Stimulated activated CD4-positive, alpha-beta T cell treated with anti-CD3 and anti-CD28 coated beads, Interleukin-15, amount 100 ng/mL, for 48 hours (primary cell): Measurements from ENCODE around the gene TMEM208.
A peak's percentile ranks its signal among the peaks of the same experiment; 100 is the strongest.

Experiments used
- DNase-seq, 2 donors: peaks; one replicate each; pipeline ENCODE4 v3.0.0-alpha.2; 2020; ENCODE audit warnings: low read depth in 2 of 2

TMEM208 gene

GRCh38 chr16:67236563-67237395 lies 9.8 kb downstream of the TMEM208 start:
- DNase-seq, result peak; percentile 84 to 86

GRCh38 chr16:67237396-67238277 lies 10.7 kb downstream of the TMEM208 start:
- DNase-seq, result no peak

GRCh38 chr16:67238278-67238575 lies 11.3 kb downstream of the TMEM208 start:
- DNase-seq, result no peak

GRCh38 chr16:67238806-67239470 lies 12.0 kb downstream of the TMEM208 start:
- no peak for DNase-seq

- no peak for DNase-seq
Observed at GRCh38 chr16:67240506-67240905, 13.6 kb downstream of the TMEM208 start.

GRCh38 chr16:67241008-67241900 lies 14.3 kb downstream of the TMEM208 start:
- DNase-seq, result no peak

- no peak for DNase-seq
Observed at GRCh38 chr16:67242138-67242730, 15.3 kb downstream of the TMEM208 start.

- DNase-seq, result no peak
Observed at GRCh38 chr16:67243481-67243880, 16.6 kb downstream of the TMEM208 start.

GRCh38 chr16:67244387-67245185 lies 17.7 kb downstream of the TMEM208 start:
- DNase-seq, result peak; percentile 73 to 75

GRCh38 chr16:67245186-67245585 lies 18.3 kb downstream of the TMEM208 start:
- no peak for DNase-seq

GRCh38 chr16:67245674-67246080 lies 18.7 kb downstream of the TMEM208 start:
- no peak for DNase-seq

- DNase-seq, result peak in 1 of 2 donors; percentile 44
Observed at GRCh38 chr16:67246081-67246755, 19.3 kb downstream of the TMEM208 start.

GRCh38 chr16:67246756-67247191 lies 19.8 kb downstream of the TMEM208 start:
- DNase-seq, result peak in 1 of 2 donors; percentile 18

GRCh38 chr16:67247192-67248072 lies 20.5 kb downstream of the TMEM208 start, which contains the start of gene FHOD1:
TSS of gene FHOD1 (minus strand) at chr16:67247481. CDS start at chr16:67247410, 71 bp downstream.
- peak; percentile 95 to 99 for DNase-seq

- no peak for DNase-seq
Observed at GRCh38 chr16:67248073-67248400, 21.1 kb downstream of the TMEM208 start.

GRCh38 chr16:67248401-67249177 lies 21.7 kb downstream of the TMEM208 start, which contains the start of gene SLC9A5:
TSS of gene SLC9A5 (plus strand) at chr16:67248979. CDS start at chr16:67249015, 36 bp downstream.
- peak in 1 of 2 donors; percentile 19 for DNase-seq
